Measurements from ENCODE around the gene CLCN5. TPM values are rescaled to one million over a fixed set of nuclear protein-coding genes. Genes with fewer than 3 reads are reported as not detected.

CLCN5 gene
- total and polyA plus RNA-seq, 12 donors: 0.83 to 3.6 (median 1.6) TPM

GRCh38 chrX:49901048-49901447, 21.3 kb upstream of the CLCN5 start:
- intact Hi-C loops (cut with DNase I): no loop called here
- ATAC-seq: no peak
- DNase-seq: no peak
- H3K36me3 ChIP-seq: no peaks in the 10 kb centered on the region
- H3K4me3 ChIP-seq: no peak overlapping the region
- H3K9me3 ChIP-seq: peaks cover 0 to 21% (median 0%) of the 10 kb centered on the region in 11 donors
- TF ChIP-seq CTCF (IDR thresholded peaks at IDR 0.05): no peak
- peaks cover 0 to 58% (median 0%) of the 10 kb centered on the region in 7 donors for H3K27me3 ChIP-seq
- no peaks in the 10 kb centered on the region for H3K4me1 ChIP-seq
- H3K27ac ChIP-seq: no peak overlapping the region

GRCh38 chrX:49910344-49910743, 12.1 kb upstream of the CLCN5 start:
- no peak for TF ChIP-seq CTCF (IDR thresholded peaks at IDR 0.05)
- Histone ChIP-seq H3K4me1 (no peaks in the 10 kb centered on the region), H3K36me3 (no peaks in the 10 kb centered on the region), H3K4me3 (no peak overlapping the region), H3K27me3 (peaks cover 0 to 62% (median 0%) of the 10 kb centered on the region in 7 donors), H3K9me3 (peaks cover 0 to 3% (median 0%) of the 10 kb centered on the region in 11 donors), H3K27ac (no peak overlapping the region)
- intact Hi-C loops (cut with DNase I): loop anchor here in 7 of 10 donors (5.0 to 10.0 kb wide), 5 partner anchors 164 to 677 kb away; no protein-coding TSS in a partner anchor
- WGBS, 2 donors: 27 to 33% methylated on average over 3 of the region's 3 CpGs
- ATAC-seq: no peak
- no peak for DNase-seq

- H3K27me3 ChIP-seq: peaks cover 0 to 50% (median 0%) of the 10 kb centered on the region in 7 donors
- ATAC-seq: no peak
- no peak for TF ChIP-seq CTCF (IDR thresholded peaks at IDR 0.05)
- DNase-seq: no peak
- no peak overlapping the region for H3K27ac ChIP-seq
- 89 to 93% methylated on average over 3 of the region's 3 CpGs for WGBS, 2 donors
- H3K4me3 ChIP-seq: no peak overlapping the region
- H3K4me1 ChIP-seq: no peaks in the 10 kb centered on the region
- intact Hi-C loops (cut with DNase I): loop anchor here in 7 of 10 donors (5.0 to 10.0 kb wide), 5 partner anchors 163 to 675 kb away; no protein-coding TSS in a partner anchor
- no peaks in the 10 kb centered on the region for H3K9me3 ChIP-seq
- no peaks in the 10 kb centered on the region for H3K36me3 ChIP-seq
Measured at GRCh38 chrX:49912086-49912485, 10.3 kb upstream of the CLCN5 start.

- TF ChIP-seq CTCF (IDR thresholded peaks at IDR 0.05): no peak
- Histone ChIP-seq H3K4me3 (no peak overlapping the region), H3K27me3 (peaks cover 0 to 42% (median 0%) of the 10 kb centered on the region in 7 donors), H3K9me3 (no peaks in the 10 kb centered on the region), H3K36me3 (no peaks in the 10 kb centered on the region), H3K27ac (no peak overlapping the region), H3K4me1 (no peaks in the 10 kb centered on the region)
- ATAC-seq (no peak), DNase-seq (no peak)
- WGBS, 2 donors: 68 to 83% methylated on average over 3 of the region's 3 CpGs
- intact Hi-C loops (cut with DNase I): loop anchor here in 7 of 10 donors (5.0 to 10.0 kb wide), 5 partner anchors 162 to 674 kb away; no protein-coding TSS in a partner anchor
Measured at GRCh38 chrX:49912861-49913260, 9.5 kb upstream of the CLCN5 start.
